OCI-LY7 (cell line): ENCODE data around the gene GRIN3B. TPM values are rescaled to one million over a fixed set of nuclear protein-coding genes. Genes with fewer than 3 reads are reported as not detected.

Experiments used
- BruUV-seq: library from RNA; stranded (reverse); fragments of 400-500 nt; replicated peaks from 2 replicates; lab custom pipeline; 2021; lab: Mats Ljungman, UMichigan
- CTCF ChIA-PET: fragments of 300-600 bp; sonication (Branson Sonifier 250); formaldehyde crosslinking; loops from one replicate; lab custom pipeline; 2022; ENCODE audit warnings: antibody characterized with exemption; ENCODE audit not compliant: unreplicated experiment; lab: Charles Lee
- POLR2A ChIA-PET: fragments of 300-600 bp; sonication (Branson Sonifier 250); formaldehyde crosslinking; loops from one replicate; lab custom pipeline; 2022; ENCODE audit warnings: antibody characterized with exemption; lab: Charles Lee
- DNase-seq: peaks from one replicate; pipeline ENCODE4 v3.0.0-alpha.2; 2015; ENCODE audit warnings: low spot score
- H2AFZ ChIP-seq: fragments of 200-600 bp; sonication (generic), shearing (Covaris generic); 2 replicates; pipeline ENCODE4 v1.6.1; 2014; ENCODE audit warnings: mild to moderate bottlenecking, antibody characterized with exemption, low read length, moderate library complexity
- H3K27ac ChIP-seq: fragments of 200-600 bp; sonication (generic); 2 replicates; pipeline ENCODE4 v1.5.1; 2014; ENCODE audit warnings: mixed run types, low read depth, mild to moderate bottlenecking, moderate library complexity, low read length, inconsistent platforms; ENCODE audit not compliant: poor library complexity, severe bottlenecking
- H3K36me3 ChIP-seq: fragments of 200-600 bp; sonication (generic); 2 replicates; pipeline ENCODE4 v1.6.1; 2014; ENCODE audit warnings: mild to moderate bottlenecking, antibody characterized with exemption, low read length, moderate library complexity, mixed read lengths; ENCODE audit not compliant: insufficient read depth
- H3K4me1 ChIP-seq: fragments of 200-600 bp; sonication (generic); 2 replicates; pipeline ENCODE4 v1.5.1; 2014; ENCODE audit warnings: mild to moderate bottlenecking, low read length; ENCODE audit not compliant: insufficient read depth, poor library complexity, severe bottlenecking
- H3K4me2 ChIP-seq: fragments of 200-600 bp; sonication (generic); 2 replicates; pipeline ENCODE4 v1.6.1; 2014; ENCODE audit warnings: mild to moderate bottlenecking, low read length
- H3K4me3 ChIP-seq: fragments of 200-600 bp; sonication (generic); 2 replicates; pipeline ENCODE4 v1.5.1; 2014; ENCODE audit warnings: mild to moderate bottlenecking, low read depth, low read length; ENCODE audit not compliant: poor library complexity, severe bottlenecking
- H3K79me2 ChIP-seq: fragments of 200-600 bp; sonication (generic); 2 replicates; pipeline ENCODE4 v1.6.1; 2016; ENCODE audit warnings: low read depth, mild to moderate bottlenecking, low read length, moderate library complexity, mixed read lengths; ENCODE audit not compliant: insufficient read depth
- H3K9me2 ChIP-seq: fragments of 200-600 bp; sonication (generic); 2 replicates; pipeline ENCODE4 v1.6.1; 2016; ENCODE audit warnings: mild to moderate bottlenecking, low read length, mixed read lengths; ENCODE audit not compliant: insufficient read depth
- H3K9me3 ChIP-seq: fragments of 200-600 bp; sonication (generic); 2 replicates; pipeline ENCODE4 v1.6.1; 2014; ENCODE audit warnings: mild to moderate bottlenecking, mixed run types, low read length, mixed read lengths
- H4K20me1 ChIP-seq: fragments of 200-600 bp; sonication (generic); 2 replicates; pipeline ENCODE4 v1.6.1; 2014; ENCODE audit warnings: mild to moderate bottlenecking, antibody characterized with exemption, low read length, moderate library complexity, mixed read lengths; ENCODE audit not compliant: insufficient read depth
- EZH2phosphoT487 ChIP-seq: fragments of 200-600 bp; sonication (generic); IDR thresholded peaks from 2 replicates; pipeline ENCODE4 v1.6.1; 2018; ENCODE audit warnings: low read depth, borderline replicate concordance, mild to moderate bottlenecking, mixed run types, antibody characterized with exemption, low read length, moderate library complexity, mixed read lengths
- intact Hi-C: fragments of 100-400 bp; cut with micrococcal nuclease; formaldehyde crosslinking; loops from one replicate; pipeline ENCODE4 v1.10.0; 2022; ENCODE audit not compliant: unreplicated experiment
- total RNA-seq, 2 experiments: library from RNA; depleted of rRNA in 1 of 2; stranded (reverse); fragments of >200 nt in 1 of 2; shearing (Covaris generic) in 1 of 2; gene quantifications; 2 replicates each; pipeline ENCODE4 v1.2.3, GENCODE V29; 2014 to 2022
- TF ChIP-seq, protein P1 (sequence below): fragments of 200-600 bp; sonication (generic); conservative IDR thresholded peaks from 2 replicates; pipeline ENCODE4 v1.5.1; 2014; ENCODE audit warnings: mild to moderate bottlenecking, antibody characterized with exemption, low read length, moderate library complexity, mixed read lengths

The GRIN3B gene
- total RNA-seq, 2 experiments from 2014 or later = not detected

DNA sequence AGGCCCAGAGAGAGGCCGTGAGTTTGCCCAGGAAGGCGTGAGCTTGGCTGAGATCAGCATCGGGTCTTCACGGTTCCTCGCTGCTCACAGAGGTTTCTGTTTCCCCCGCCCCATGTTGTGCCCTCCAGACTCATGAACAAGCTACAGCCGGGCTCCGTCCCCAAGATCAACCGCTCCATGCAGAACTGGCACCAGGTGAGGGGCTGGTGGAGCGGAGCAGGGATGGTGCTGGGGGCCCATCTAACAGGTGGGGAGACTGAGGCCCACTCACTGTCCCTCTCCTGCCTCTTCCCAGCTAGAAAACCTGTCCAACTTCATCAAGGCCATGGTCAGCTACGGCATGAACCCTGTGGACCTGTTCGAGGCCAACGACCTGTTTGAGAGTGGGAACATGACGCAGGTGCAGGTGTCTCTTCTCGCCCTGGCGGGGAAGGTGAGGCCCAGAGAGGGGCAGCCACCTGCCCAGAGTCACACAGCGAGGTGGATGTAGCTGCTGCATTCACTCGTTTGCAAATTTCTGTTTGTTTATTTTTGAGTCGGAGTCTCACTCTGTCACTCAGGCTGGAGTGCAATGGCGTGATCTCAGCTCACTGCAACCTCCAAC, 32.1 kb downstream of the GRIN3B start:
- TF ChIP-seq EZH2phosphoT487 = no peak
- TF ChIP-seq, protein P1, sequence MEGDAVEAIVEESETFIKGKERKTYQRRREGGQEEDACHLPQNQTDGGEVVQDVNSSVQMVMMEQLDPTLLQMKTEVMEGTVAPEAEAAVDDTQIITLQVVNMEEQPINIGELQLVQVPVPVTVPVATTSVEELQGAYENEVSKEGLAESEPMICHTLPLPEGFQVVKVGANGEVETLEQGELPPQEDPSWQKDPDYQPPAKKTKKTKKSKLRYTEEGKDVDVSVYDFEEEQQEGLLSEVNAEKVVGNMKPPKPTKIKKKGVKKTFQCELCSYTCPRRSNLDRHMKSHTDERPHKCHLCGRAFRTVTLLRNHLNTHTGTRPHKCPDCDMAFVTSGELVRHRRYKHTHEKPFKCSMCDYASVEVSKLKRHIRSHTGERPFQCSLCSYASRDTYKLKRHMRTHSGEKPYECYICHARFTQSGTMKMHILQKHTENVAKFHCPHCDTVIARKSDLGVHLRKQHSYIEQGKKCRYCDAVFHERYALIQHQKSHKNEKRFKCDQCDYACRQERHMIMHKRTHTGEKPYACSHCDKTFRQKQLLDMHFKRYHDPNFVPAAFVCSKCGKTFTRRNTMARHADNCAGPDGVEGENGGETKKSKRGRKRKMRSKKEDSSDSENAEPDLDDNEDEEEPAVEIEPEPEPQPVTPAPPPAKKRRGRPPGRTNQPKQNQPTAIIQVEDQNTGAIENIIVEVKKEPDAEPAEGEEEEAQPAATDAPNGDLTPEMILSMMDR = no peak
- no peak for DNase-seq
- Histone ChIP-seq H4K20me1 (no peaks in the 10 kb centered on the region), H3K27ac (no peak overlapping the region), H3K36me3 (peaks cover 45% of the 10 kb centered on the region), H3K9me3 (no peaks in the 10 kb centered on the region), H3K4me2 (no peak overlapping the region), H3K4me1 (peaks cover 31% of the 10 kb centered on the region), H3K4me3 (no peak overlapping the region), H2AFZ (no peak overlapping the region), H3K9me2 (no peaks in the 10 kb centered on the region), H3K79me2 (peaks cover 14% of the 10 kb centered on the region; the same call in 1 of the 2 replicates)
- BruUV-seq = no TSS peak
- intact Hi-C loops = no loop called here
- POLR2A ChIA-PET = interaction anchor here (0.7 kb wide), 2 partner anchors 13 to 165 kb away, joined by 3 read pairs; no protein-coding TSS in a partner anchor
- CTCF ChIA-PET = no interaction called here

DNA sequence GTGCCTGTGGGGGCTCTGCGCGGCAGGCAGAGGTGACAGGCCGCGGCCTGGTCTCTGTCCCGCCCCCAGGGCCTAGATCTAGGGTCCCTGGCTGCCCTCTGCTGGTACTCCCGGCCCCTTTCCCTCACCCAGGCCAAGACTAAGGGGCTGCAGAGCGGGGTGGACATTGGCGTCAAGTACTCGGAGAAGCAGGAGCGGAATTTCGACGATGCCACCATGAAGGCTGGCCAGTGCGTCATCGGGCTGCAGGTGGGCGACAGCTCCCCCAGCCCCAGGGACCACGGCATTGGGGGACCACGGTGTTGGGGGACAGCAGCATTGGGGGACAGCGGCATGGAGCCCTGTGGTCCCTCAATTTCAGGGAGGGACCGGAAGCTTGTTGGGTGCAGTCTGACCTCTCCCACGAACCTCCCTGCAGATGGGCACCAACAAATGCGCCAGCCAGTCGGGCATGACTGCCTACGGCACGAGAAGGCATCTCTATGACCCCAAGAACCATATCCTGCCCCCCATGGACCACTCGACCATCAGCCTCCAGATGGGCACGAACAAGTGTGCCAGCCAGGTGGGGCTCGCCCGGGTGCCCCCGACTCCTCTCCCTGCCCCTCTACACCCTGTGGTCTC, 35.9 kb downstream of the GRIN3B start:
- Histone ChIP-seq H3K4me2 (no peak overlapping the region), H3K9me2 (no peaks in the 10 kb centered on the region), H3K27ac (peak overlapping the region; percentile 97), H4K20me1 (no peaks in the 10 kb centered on the region), H2AFZ (no peak overlapping the region), H3K9me3 (no peaks in the 10 kb centered on the region), H3K4me1 (peaks cover 35% of the 10 kb centered on the region), H3K4me3 (no peak overlapping the region), H3K36me3 (peaks cover 41% of the 10 kb centered on the region), H3K79me2 (0 out of 2 replicates have a peak, but pooled peaks cover 5% of the 10 kb centered on the region)
- intact Hi-C loops = no loop called here
- CTCF ChIA-PET = no interaction called here
- POLR2A ChIA-PET = interaction anchor here (0.6 kb wide), 1 partner anchor 28 kb away, joined by 3 read pairs; no protein-coding TSS in a partner anchor
- TF ChIP-seq, protein P1 = peak; percentile 51
- no peak for TF ChIP-seq EZH2phosphoT487
- no TSS peak for BruUV-seq
- DNase-seq = no peak
